ENCODE results near the gene IL9.

GRCh38 chr5:135890296-135890695 lies 5.3 kb downstream of the IL9 start:
- TF ChIP-seq POLR2A (IDR thresholded peaks at IDR 0.05; ENCODE audit: low read depth, low read length) (no peak), BHLHE40 (IDR thresholded peaks at IDR 0.05; ENCODE audit: low read depth, low read length) (no peak), CEBPB (IDR thresholded peaks at IDR 0.05; ENCODE audit: low read depth, low read length) (no peak), MAZ (IDR thresholded peaks at IDR 0.05; ENCODE audit: borderline replicate concordance, low read depth, low read length) (no peak), RFX5 (IDR thresholded peaks at IDR 0.05; ENCODE audit: low read depth, low read length) (no peak), NFE2L2 (IDR thresholded peaks at IDR 0.05; ENCODE audit: low read depth, low read length) (no peak), MAFK (IDR thresholded peaks at IDR 0.05; ENCODE audit: low read depth, low read length) (no peak), MXI1 (IDR thresholded peaks at IDR 0.05; ENCODE audit: borderline replicate concordance, low read depth, low read length) (no peak)
- TF ChIP-seq, protein P1, sequence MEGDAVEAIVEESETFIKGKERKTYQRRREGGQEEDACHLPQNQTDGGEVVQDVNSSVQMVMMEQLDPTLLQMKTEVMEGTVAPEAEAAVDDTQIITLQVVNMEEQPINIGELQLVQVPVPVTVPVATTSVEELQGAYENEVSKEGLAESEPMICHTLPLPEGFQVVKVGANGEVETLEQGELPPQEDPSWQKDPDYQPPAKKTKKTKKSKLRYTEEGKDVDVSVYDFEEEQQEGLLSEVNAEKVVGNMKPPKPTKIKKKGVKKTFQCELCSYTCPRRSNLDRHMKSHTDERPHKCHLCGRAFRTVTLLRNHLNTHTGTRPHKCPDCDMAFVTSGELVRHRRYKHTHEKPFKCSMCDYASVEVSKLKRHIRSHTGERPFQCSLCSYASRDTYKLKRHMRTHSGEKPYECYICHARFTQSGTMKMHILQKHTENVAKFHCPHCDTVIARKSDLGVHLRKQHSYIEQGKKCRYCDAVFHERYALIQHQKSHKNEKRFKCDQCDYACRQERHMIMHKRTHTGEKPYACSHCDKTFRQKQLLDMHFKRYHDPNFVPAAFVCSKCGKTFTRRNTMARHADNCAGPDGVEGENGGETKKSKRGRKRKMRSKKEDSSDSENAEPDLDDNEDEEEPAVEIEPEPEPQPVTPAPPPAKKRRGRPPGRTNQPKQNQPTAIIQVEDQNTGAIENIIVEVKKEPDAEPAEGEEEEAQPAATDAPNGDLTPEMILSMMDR (conservative IDR thresholded peaks at IDR 0.05; ENCODE audit: low read depth, low read length), result no peak

All from IMR-90 (cell line).